Measurements from ENCODE around the gene HIVEP3.

The HIVEP3 gene

DNA sequence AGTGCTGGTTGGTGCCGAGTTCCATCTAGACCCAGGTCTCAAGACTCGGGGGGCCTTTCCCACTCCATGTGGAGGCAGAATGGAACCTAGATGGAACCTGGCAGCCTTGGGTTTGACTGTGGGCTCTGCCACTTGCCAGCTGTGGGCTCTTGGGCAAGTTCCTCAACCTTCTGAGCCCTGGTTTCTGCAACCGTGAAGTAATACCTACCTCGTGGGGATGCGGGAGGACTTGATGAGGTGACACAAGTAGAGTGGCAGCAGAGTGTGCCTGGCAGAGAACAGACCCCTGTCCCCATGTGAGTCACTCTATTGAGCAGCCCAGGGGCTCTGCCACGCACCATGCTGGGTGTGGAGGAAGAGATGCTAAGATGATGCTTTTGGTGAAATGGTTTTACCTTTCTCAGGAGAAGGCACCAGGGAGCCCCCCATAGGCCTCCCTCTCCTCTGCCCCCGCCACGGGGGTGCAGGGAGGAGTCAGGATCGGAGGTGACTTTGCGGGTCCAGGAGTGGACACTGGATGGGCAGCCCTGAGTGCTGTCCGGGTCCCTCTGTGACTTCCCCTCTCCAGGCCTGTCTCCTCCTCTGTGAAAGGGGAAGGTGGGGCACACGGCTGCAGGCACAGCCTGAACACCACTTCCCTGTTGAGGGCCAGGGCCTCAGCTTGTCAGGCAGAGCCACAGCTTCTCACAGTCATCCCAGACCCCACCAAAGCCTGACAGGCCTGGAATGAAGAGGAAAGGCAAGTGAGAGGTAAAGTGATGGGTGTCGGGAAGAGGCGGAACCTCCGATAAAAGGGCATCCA, 397.6 kb downstream of the HIVEP3 start:
- no peak overlapping the region for H3K4me3 ChIP-seq (ENCODE audit: low read length)
- H3K9ac ChIP-seq (ENCODE audit: low read length), result no peak overlapping the region
- no peaks in the 10 kb centered on the region for H3K9me3 ChIP-seq (ENCODE audit: control insufficient read depth, low read length)
- H3K4me1 ChIP-seq (ENCODE audit: control insufficient read depth, insufficient read depth, low read length), result peaks cover 10% of the 10 kb centered on the region
- no peaks in the 10 kb centered on the region for H3K27me3 ChIP-seq (ENCODE audit: control insufficient read depth, insufficient read depth, low read length)
- H3K36me3 ChIP-seq (ENCODE audit: control insufficient read depth, insufficient read depth, low read length), result no peaks in the 10 kb centered on the region

DNA sequence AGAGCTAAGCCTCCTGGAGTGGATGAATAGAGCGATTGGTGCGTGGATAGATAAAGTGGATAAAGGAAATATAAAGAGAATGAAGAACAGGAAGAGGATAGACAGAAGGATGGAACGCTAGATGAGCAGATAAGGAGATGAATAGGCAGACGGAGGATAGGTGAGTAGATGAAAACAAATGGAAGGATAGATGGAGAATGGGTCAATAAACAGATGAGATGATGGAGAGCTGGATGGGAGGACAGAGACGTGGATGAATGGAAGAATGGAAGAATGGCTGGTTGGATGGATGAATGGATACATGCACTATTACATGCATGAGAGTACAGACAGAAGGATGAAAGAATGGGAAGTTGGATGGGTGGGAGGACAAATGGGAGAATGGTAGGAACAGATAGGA, 399.1 kb downstream of the HIVEP3 start:
- H3K4me3 ChIP-seq (ENCODE audit: low read length), result no peak overlapping the region
- H3K36me3 ChIP-seq (ENCODE audit: control insufficient read depth, insufficient read depth, low read length), result no peaks in the 10 kb centered on the region
- H3K9ac ChIP-seq (ENCODE audit: low read length), result no peak overlapping the region
- H3K9me3 ChIP-seq (ENCODE audit: control insufficient read depth, low read length), result no peaks in the 10 kb centered on the region
- no peaks in the 10 kb centered on the region for H3K27me3 ChIP-seq (ENCODE audit: control insufficient read depth, insufficient read depth, low read length)
- peaks cover 25% of the 10 kb centered on the region for H3K4me1 ChIP-seq (ENCODE audit: control insufficient read depth, insufficient read depth, low read length)

DNA sequence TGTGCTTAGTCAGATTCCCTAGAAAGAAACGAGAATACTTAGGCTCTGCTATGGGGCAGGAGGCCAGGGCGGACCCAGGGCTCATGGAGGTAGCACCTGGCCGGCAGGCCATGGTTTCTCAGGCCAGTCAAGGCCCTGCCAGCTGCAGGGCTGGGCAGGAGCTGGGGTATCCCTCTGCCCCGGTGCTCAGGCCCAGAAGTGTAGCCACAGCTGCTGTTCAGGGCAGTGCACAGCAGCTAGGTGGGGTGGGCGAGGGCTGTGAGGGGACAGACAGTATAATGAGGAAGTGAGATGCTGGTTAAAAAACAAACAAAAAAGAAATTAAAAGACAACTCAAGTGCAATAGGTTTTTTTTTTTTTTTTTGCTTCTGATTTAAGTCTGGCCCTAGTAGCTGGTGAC, 400.3 kb downstream of the HIVEP3 start:
- Histone ChIP-seq H3K4me3 (ENCODE audit: low read length) (no peak overlapping the region), H3K9me3 (ENCODE audit: control insufficient read depth, low read length) (no peaks in the 10 kb centered on the region), H3K36me3 (ENCODE audit: control insufficient read depth, insufficient read depth, low read length) (no peaks in the 10 kb centered on the region), H3K9ac (ENCODE audit: low read length) (no peak overlapping the region), H3K4me1 (ENCODE audit: control insufficient read depth, insufficient read depth, low read length) (peaks cover 37% of the 10 kb centered on the region), H3K27me3 (ENCODE audit: control insufficient read depth, insufficient read depth, low read length) (no peaks in the 10 kb centered on the region)

DNA sequence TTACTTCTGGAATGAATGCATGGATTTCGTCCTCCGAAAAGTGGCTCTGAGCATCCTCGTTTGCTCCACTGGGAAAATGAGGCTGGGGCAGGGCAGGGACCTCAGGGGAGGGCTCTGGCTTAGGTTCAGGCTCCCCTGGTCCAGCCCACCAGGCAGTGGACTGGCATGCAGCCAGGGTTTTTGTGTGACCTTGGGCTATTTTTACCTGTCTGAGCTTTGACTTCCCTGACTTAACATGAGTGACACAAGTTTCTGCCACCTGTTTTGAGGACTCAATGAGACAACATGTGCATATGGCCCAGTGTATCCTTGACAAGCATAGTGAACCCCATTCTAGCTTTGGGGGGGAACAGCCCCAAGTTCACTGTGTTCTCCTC, 401.7 kb downstream of the HIVEP3 start:
- H3K9me3 ChIP-seq (ENCODE audit: control insufficient read depth, low read length), result no peaks in the 10 kb centered on the region
- no peak overlapping the region for H3K9ac ChIP-seq (ENCODE audit: low read length)
- H3K4me3 ChIP-seq (ENCODE audit: low read length), result no peak overlapping the region

DNA sequence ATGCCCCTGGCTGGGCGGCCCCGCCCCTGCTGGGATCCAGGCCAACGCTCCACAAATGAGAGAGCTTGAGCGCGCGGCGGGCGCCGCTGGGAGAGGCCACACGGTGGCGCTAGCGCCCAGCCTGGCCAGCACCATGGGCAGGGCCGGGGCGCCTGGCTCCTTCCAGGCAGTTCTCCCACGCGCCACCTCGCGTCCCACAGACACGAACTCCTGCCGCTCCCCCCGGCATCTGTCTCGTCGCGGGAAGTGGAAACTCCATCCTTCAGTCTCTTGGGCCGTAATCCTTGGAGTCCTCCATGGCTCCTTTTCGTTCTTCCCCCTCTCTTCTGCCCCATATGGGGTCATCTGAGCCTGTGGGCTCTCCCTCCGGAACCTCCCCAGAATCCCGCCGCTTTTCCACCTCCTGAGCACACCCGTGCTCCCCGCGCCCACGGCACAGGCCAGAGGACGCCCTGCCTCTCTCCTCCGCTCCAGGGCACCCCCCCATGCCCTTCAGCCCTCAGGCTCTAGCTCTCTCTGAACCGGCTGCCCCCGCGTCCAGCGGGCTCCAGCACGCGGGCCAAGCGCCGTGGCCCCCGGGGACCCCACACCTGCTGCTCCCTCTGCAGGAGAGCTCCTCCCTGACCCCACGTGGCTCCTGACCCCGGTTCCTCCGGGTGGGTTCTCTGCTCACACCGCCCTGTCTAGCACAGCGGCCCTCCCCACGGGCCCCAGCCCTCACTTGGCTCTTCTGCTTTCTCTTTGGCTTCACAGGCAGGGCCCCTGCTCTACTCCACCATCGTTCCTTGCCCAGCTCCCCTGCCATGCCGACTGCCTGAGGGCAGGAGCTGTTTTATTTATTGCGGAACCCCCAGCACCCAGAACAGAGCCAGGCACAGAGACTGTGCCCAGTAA, 402.3 kb downstream of the HIVEP3 start:
- H3K36me3 ChIP-seq (ENCODE audit: control insufficient read depth, insufficient read depth, low read length), result no peaks in the 10 kb centered on the region
- no peaks in the 10 kb centered on the region for H3K27me3 ChIP-seq (ENCODE audit: control insufficient read depth, insufficient read depth, low read length)
- H3K4me1 ChIP-seq (ENCODE audit: control insufficient read depth, insufficient read depth, low read length), result peaks cover 52% of the 10 kb centered on the region
- H3K9me3 ChIP-seq (ENCODE audit: control insufficient read depth, low read length), result no peaks in the 10 kb centered on the region
- peak overlapping the region; percentile 20 for H3K4me3 ChIP-seq (ENCODE audit: low read length)
- peak overlapping the region; percentile 56 for H3K9ac ChIP-seq (ENCODE audit: low read length)

More for the DNA sequence above, 401.7 kb downstream of the HIVEP3 start:
- no peaks in the 10 kb centered on the region for H3K36me3 ChIP-seq (ENCODE audit: control insufficient read depth, insufficient read depth, low read length)
- peaks cover 47% of the 10 kb centered on the region for H3K4me1 ChIP-seq (ENCODE audit: control insufficient read depth, insufficient read depth, low read length)
- no peaks in the 10 kb centered on the region for H3K27me3 ChIP-seq (ENCODE audit: control insufficient read depth, insufficient read depth, low read length)

DNA sequence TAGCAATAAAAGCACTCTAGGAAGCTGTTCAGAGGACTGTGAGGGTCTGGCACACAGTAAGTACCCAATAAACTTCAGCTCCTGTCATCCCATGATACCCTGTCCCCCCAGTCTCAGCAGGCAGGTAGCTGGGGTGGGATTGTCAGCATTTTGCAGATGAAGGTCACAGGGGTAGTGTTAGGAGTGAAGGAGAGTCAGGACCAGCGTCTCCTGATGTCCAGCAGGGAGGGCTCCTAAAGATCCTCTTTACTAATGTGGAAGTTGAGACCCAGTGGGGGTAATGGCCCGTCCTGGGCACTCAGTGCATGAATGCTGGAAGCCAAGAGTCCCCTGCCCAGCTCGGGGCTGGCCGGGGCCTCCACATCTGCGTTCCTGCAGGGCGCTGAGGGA, 402.9 kb downstream of the HIVEP3 start:
- H3K4me1 ChIP-seq (ENCODE audit: control insufficient read depth, insufficient read depth, low read length), result peaks cover 52% of the 10 kb centered on the region
- no peak overlapping the region for H3K4me3 ChIP-seq (ENCODE audit: low read length)
- peak overlapping the region; percentile 22 for H3K9ac ChIP-seq (ENCODE audit: low read length)
- no peaks in the 10 kb centered on the region for H3K27me3 ChIP-seq (ENCODE audit: control insufficient read depth, insufficient read depth, low read length)
- no peaks in the 10 kb centered on the region for H3K9me3 ChIP-seq (ENCODE audit: control insufficient read depth, low read length)
- no peaks in the 10 kb centered on the region for H3K36me3 ChIP-seq (ENCODE audit: control insufficient read depth, insufficient read depth, low read length)

DNA sequence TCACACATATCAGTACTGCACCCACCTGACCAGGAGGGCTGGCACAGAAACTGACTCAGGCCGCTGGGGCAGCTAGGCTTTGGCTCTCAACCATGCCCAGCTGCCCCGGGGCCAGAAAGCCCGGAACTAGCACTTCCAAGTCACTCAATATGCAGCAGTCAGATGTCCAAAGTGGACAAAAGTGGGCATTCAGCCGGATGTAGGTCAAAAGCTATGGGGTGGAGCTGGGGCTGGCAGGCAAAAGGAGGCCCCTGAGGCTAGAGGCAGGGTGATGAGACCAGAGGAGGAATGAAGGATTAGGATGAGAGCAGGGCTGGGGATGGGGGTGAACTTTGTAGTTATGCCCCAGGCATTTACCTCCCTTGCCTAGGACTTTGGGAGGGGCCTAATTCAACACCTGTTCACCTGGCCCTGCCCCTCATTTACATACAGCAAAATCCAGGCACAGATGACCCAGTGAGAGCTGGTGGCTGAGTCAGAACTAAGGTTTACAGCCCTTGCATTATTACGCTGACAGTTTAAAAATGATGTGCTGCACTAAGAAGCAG, 403.5 kb downstream of the HIVEP3 start:
- no peaks in the 10 kb centered on the region for H3K27me3 ChIP-seq (ENCODE audit: control insufficient read depth, insufficient read depth, low read length)
- H3K4me1 ChIP-seq (ENCODE audit: control insufficient read depth, insufficient read depth, low read length), result peaks cover 52% of the 10 kb centered on the region
- H3K9ac ChIP-seq (ENCODE audit: low read length), result no peak overlapping the region
- H3K36me3 ChIP-seq (ENCODE audit: control insufficient read depth, insufficient read depth, low read length), result no peaks in the 10 kb centered on the region
- no peak overlapping the region for H3K4me3 ChIP-seq (ENCODE audit: low read length)
- no peaks in the 10 kb centered on the region for H3K9me3 ChIP-seq (ENCODE audit: control insufficient read depth, low read length)

DNA sequence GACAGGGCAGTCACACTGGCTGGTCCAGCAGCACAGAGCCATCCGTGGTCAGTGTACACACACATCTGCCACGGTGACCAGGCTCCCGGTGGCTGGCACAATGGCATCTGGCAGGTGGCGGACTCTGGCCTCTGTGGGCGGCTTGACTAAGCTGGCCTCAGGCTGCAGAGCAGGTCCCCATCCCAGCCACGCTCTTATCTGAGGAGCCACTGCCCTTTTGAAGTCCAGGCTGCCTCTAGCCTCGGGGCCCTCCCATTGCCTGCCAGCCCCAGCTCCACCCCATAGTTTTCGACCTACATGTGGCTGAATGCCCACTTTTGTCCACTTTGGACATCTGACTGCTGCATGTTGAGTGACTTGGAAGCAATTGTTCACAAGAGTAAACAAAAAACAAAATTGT, 404.3 kb downstream of the HIVEP3 start:
- Histone ChIP-seq H3K9me3 (ENCODE audit: control insufficient read depth, low read length) (no peaks in the 10 kb centered on the region), H3K4me3 (ENCODE audit: low read length) (no peak overlapping the region), H3K36me3 (ENCODE audit: control insufficient read depth, insufficient read depth, low read length) (no peaks in the 10 kb centered on the region), H3K9ac (ENCODE audit: low read length) (no peak overlapping the region), H3K27me3 (ENCODE audit: control insufficient read depth, insufficient read depth, low read length) (no peaks in the 10 kb centered on the region), H3K4me1 (ENCODE audit: control insufficient read depth, insufficient read depth, low read length) (peaks cover 52% of the 10 kb centered on the region)

DNA sequence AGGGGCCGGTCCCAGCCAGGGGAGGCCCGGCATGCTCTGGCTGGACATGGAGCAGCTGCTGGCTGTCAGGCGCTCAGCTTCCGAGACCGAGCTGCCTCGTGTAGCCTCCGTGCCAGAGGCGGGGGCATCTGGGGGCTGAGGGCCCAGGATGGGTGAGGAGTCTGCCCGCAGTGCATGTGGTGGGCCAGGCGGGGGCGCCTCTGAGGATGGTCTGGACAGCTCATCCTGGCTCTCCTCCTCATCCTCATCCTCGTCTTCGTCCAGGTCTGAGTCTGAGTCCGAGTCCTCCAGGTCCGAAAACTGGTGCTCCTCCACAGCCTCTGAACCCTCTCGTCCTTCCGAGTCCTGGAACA, 405.4 kb downstream of the HIVEP3 start:
- no peak overlapping the region for H3K4me3 ChIP-seq (ENCODE audit: low read length)
- no peak overlapping the region for H3K9ac ChIP-seq (ENCODE audit: low read length)
- no peaks in the 10 kb centered on the region for H3K27me3 ChIP-seq (ENCODE audit: control insufficient read depth, insufficient read depth, low read length)
- no peaks in the 10 kb centered on the region for H3K36me3 ChIP-seq (ENCODE audit: control insufficient read depth, insufficient read depth, low read length)
- H3K4me1 ChIP-seq (ENCODE audit: control insufficient read depth, insufficient read depth, low read length), result peaks cover 52% of the 10 kb centered on the region
- H3K9me3 ChIP-seq (ENCODE audit: control insufficient read depth, low read length), result no peaks in the 10 kb centered on the region

DNA sequence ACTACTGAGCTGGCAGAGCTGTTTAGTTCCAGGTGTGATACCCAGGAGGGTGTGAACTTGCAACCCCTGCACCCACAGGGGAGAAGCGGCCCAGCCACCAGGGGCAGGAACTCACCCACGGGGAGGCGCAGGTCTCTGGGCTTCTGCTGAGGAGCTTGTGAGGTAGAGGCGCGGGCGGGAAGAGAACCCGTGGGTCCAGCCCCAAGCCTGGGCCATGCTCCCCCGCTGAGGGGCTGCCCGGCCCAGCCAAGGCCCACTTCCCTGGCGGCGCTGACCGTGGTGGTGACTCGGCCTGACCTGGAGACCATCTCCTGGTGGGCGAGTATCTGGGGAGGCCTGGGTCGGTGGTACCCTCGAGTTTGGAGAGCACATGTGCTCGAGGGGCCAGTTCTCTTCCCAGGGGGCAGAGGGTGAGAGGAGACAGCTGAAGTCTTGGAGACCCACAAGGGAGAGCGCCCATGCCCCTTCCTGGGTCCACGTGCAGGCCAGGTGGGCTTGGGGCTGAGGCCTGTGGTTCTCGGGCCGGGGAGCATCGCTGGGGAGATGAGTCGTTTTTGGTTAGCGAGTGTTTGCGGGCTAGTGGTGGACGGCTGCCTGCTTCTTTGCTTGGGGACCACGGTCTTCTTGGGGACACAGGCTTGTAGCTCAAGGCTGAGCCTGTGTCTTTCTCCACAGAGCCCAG, 405.9 kb downstream of the HIVEP3 start:
- H3K4me1 ChIP-seq (ENCODE audit: control insufficient read depth, insufficient read depth, low read length), result peaks cover 52% of the 10 kb centered on the region
- H3K4me3 ChIP-seq (ENCODE audit: low read length), result no peak overlapping the region
- no peaks in the 10 kb centered on the region for H3K9me3 ChIP-seq (ENCODE audit: control insufficient read depth, low read length)
- no peaks in the 10 kb centered on the region for H3K36me3 ChIP-seq (ENCODE audit: control insufficient read depth, insufficient read depth, low read length)
- no peaks in the 10 kb centered on the region for H3K27me3 ChIP-seq (ENCODE audit: control insufficient read depth, insufficient read depth, low read length)
- H3K9ac ChIP-seq (ENCODE audit: low read length), result no peak overlapping the region

DNA sequence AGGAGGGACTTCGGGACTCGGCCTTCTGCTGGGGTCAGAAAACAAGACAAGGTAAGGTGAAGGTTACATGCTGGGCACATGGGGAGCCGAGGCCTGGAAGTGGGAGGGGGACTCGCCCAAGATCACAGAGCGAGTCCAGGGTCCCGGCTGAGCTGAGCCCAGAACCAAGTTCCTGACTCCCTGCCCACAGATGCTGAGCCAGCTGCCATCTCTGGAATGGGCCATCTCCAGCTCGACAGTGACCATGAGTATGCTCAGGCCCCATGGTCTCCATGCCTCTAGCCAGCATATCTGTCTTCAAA, 407.5 kb downstream of the HIVEP3 start:
- Histone ChIP-seq H3K36me3 (ENCODE audit: control insufficient read depth, insufficient read depth, low read length) (no peaks in the 10 kb centered on the region), H3K9me3 (ENCODE audit: control insufficient read depth, low read length) (no peaks in the 10 kb centered on the region), H3K9ac (ENCODE audit: low read length) (no peak overlapping the region), H3K4me3 (ENCODE audit: low read length) (no peak overlapping the region), H3K27me3 (ENCODE audit: control insufficient read depth, insufficient read depth, low read length) (no peaks in the 10 kb centered on the region), H3K4me1 (ENCODE audit: control insufficient read depth, insufficient read depth, low read length) (peaks cover 43% of the 10 kb centered on the region)

Measured in mucosa of stomach (tissue), 1 donor.